Measurements from ENCODE around the gene CIT.
"Not testable (repeated sequence)": the region's sequence is repeated elsewhere in the genome, so short reads cannot be mapped to it uniquely, and the experiment has no call there.

CIT gene

DNA sequence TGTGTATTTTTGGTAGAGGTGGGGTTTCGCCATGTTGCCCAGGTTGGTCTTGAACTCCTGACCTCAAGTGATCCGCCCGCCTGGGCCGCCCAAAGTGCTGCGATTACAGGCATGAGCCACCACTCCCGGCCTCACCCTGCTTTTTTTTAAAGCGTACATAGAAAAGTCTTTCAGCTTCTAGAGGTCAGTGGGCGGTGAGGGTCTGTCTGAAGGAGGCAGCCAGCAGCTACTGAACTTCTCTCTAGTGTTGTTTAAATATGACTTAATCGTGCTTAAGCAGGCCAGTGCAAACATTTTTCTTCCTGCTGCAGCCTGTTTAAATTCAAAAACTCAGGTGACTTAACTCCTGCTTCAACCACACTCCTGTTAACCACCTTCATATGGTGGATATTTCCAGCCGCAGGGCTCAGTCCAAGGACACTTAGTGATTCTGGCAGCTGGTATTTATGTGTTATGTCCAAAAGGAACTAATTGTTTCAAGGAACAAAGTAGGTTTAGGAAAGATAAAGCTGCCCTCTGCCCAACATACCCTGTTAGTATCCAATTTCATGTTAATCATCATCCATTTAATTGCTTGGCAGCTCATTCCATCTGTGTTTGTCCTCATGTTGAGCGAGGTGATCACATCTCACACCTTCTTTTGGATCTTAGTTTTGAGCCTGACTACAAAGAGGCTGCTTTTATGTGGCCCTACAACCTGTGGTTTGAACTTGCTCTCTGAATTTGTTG, 207.2 kb downstream of the CIT start:
- DNase-seq: no peak

DNA sequence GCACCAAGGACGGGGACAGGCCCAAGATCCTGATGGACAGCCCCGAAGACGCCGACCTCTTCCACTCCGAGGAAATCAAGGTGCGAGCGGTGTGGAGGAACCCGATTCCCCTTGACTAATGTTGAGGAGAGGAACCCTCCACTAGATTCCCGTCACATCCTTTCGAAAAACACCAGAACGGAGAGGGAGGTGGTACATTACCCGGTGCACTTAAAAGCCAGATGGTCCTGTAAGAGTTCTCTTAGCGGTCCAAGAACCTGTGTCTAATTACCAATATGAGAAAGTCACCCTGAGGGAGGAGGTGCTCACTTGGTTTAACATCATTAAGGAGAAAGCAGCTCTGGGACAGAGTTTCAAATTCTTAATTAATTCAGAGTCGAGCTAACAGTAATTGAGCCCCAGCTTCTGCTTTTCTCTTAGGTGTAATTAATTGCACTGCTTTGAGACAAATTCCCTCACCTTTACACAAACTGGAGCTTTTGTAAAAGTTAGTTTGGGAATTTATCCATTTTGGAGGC, 208.7 kb downstream of the CIT start:
- DNase-seq: no peak

DNA sequence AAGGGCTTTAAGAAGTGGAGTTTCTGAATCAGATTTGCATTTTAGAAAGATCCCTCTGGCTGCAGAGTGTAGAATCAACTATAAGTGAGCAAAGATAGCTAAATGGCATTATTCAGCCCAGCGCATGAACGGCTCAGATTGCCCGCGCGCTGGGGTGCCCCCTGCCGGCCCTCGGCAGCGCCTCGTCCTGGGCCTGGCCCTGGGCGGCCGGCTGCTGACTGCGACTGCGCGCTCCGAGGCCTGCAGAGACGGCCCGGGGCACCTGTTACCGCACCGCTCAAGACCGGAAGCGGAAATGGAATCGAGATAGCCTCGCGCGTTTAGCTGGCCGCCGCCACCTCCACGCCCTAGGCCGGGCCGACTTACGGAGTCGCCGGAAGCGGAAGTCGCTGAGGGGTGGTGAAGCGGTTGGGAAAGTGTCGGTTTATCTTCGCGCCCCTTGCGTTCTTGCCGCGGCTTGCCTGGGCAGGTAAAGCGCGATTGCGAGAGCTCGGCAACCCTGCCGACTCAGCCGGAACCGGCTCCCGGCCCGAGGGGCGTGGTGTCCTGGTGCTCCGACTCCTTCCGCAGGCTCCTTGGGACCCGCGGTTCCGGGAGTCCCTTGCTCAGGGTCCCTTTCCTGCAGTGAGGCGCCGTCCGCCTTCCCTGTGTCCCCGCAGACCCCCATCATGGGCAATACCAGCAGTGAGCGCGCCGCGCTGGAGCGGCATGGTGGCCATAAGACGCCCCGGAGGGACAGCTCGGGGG, 209.4 kb downstream of the CIT start, which contains the start of gene PRKAB1:
TSS of gene PRKAB1 (plus strand) at position 557 of the 747 bp plus-strand sequence. CDS start at position 669, 112 bp downstream.
- peak; percentile 98 for DNase-seq

DNA sequence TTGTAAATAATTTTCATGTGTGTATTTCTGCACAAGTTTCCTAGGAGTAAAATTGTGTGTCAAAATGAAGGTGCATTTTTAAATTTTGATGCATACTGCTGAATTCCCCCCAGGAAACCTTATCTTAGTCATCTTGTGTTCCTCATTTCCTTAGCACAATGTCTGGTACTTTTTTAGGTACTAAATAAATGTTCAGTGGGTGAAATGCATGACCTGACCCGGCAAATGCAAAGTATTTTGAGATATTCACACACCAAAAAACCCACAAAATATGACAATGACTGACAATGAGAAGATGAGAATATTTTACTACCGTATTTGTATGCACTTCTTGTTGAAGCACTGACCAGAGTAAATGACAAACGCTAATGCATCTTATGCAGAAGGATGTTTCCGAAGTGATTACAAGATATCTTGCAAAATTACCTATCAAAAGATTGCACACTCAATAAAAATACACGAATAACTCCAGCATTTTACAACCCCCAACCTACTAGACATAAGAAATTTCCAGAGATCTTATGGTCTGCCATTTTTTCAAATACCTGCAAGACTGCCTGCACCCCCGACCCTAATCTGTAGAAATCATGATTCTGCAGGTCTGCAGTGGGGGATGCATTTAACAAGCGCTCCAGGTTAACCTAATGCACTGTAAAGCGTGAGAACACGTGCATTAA, 210.1 kb downstream of the CIT start:
- peak; percentile 22 for DNase-seq

DNA sequence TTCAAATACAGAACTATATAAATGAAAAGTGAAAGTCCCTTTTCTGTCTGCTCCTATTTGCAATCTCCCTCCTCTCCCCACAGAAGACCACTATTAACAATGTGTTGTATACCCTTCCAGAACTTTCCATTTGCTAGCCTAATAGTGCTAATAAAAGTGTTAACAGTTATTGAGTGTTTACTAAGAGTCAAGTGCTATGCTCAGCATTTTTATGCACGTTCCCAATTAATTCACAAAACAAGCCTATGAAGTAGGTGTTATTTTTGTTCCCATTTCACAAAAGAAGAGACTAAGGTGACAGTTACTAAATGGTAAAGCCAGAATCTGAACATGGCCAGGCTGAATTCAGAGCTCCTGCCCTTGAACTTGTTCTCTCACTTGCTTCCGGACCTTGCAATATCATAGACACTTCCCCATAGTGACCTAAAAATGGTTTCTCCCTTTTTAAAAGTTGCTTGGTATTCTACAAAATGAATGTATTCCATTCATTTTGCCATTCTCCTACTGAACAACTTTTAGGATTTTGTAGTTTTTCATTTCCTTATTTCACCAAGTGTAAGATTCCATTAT, 210.8 kb downstream of the CIT start:
- peak; percentile 43 for DNase-seq

DNA sequence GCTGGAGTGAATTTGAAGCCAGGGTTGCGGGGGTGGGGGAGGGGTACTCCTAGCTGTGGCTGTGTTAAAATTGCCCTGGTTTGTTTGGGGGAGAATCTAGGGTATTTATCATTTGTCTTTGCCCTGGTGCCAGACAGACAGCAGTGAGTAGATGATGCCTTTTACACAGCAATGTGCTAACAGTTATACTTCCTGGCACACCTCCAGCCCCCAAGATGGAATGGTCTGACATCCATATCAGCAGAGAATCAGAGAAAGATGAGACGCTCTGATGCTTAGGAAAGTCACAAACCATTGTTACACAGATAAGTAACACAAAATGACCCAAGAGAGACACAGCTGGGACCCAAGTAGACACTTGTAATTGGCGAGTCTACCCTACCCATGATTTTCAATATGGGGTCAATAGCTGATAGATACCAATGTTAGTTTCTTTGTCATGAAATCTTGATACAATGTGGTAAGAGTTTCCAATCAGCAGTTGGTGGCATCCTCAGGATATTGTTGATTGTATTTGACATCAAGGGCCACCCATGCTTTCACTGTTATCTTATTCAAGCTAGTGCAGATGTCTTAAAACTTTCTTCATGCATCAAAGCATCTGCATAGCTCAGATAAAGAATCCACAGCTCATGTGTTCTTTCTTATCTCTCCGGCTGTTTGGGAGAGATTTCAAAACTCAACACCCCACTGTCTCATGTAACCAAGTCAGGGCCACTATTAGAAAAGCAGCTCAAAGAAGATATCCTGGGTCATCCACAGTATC, 211.8 kb downstream of the CIT start:
- DNase-seq: no peak

DNA sequence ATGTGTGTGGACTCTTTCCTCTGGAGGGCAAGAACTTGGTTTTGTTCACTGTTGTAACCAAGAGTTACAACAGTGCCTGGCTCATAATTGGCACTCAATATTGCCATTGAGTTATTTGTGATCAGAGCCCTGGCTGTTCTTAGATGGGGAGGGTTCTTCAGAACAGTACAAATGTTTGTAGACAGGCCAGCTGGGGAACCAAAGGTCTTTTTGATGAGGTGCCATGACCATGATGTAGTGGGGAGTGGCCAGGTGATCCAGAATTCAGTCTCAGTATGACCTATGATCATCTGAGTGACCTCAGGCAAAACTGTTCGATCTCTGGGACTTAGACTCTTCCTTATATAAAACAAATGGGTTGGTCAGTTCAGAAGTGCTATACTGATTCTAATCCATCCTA, 212.5 kb downstream of the CIT start:
- DNase-seq: no peak

DNA sequence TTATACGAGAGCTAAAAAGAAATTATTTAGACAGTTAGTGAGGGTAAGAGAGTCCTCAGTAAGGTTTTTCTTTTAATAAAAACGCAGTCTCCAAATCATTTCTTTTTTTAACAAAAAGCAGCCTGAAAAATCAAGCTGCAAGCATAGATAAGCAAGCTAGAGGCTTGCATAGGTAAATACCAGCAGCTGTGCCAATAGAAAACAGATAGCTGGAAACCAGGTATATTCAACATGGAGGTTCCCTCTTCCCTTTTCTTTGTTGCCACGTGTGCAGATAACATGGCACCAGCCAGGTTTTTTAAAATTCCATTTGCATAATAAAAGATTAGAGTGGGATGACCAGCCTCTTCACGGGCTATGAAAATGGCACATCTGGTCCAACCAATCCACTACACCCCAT, 215.2 kb downstream of the CIT start:
- DNase-seq: no peak

DNA sequence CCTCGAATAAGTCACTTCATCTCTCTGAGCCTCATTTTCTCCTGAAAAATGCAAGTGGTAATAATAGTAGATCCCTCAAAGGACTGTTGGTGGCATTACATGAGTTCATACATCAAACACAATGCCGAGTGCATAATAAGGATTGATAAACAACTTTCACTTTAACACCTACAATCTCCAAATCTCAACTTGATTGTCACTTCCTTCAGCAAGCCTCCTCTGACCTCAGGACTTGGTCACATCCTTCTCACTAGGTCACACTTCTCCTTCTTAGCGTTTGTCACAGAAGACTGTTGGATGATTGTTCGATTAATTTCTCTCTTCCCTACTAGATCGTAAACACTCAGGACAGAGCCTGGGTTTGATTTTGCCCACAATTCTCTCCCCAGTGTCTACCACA, 217.0 kb downstream of the CIT start:
- peak; percentile 68 for DNase-seq

DNA sequence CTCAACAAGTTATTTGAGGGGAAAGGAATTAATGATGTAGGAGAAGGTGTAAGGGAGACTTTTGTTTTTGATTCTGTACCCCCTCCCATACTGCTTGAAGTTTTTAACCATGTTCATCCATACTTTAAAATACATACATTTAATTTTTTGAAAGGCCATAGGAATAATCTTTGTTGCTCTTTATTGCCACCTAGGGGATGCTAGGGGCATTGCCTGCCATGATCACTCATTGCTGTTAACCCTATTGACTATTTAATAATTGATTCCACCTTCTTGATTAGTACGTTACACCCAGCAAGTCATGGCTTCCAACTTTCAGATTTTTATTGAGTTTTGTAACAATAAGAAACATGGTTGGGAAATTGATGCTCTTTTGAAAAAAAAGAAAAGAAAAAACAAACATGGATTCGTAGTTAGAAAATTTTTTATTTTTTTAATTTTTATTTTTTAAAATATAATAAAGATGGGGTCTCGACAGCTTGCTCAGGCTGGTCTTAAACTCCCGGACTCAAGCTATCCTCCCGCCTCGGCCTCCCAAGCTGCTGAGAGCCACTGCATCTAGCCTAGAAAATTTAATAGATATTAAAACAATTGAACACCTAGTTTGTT, 217.7 kb downstream of the CIT start:
- DNase-seq: peak; percentile 35

DNA sequence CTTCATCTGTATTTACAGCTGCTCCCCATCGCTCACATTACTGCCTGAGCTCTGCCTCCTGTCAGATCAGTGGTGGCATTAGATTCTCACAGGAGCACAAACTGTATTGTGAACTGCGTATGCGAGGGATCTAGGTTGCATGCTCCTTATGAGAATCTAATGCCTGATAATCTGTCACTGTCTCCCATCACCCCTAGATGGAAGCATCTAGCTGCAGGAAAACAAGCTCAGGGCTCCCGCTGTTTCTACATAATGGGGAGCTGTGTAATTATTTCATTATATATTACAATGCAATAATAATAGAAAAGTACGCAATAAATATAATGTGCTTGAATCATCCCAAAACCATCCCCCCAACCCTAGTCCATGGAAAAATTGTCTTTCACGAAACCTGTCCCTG, 219.0 kb downstream of the CIT start:
- DNase-seq: not testable (repeated sequence)

DNA sequence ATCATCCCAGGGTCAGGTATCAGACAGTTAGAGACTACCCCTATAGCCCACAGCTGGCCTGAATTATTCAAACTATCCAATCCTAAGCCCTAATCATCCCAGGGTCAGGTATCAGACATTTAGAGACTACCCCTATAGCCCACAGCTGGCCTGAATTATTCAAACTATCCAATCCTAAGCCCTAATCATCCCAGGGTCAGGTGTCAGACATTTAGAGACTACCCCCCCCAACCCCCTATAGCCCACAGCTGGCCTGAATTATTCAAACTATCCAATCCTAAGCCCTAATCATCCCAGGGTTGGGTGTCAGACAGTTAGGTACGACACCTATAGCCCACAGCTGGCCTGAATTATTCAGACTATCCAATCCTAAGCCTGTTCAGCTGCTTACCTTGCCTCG, 220.1 kb downstream of the CIT start:
- not testable (repeated sequence) for DNase-seq

DNA sequence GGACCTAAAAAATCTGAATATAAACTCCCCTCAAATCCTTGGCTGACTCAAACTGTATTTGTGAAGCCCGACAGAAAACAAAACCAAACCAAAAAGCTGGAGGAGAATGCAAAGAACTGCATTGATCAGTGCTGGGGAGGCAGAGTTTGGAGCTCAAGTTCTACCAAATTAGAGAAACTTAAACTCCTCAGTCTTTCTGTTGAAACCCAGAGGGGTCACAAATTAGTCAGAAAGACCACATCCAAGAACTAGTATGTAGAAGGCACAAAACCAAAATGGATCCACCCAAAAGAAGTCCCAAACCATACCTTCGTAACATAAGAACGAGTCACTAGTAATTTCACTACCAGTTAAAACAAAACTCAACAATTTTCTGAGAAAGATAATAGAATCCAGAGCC, 224.5 kb downstream of the CIT start:
- no peak for DNase-seq

DNA sequence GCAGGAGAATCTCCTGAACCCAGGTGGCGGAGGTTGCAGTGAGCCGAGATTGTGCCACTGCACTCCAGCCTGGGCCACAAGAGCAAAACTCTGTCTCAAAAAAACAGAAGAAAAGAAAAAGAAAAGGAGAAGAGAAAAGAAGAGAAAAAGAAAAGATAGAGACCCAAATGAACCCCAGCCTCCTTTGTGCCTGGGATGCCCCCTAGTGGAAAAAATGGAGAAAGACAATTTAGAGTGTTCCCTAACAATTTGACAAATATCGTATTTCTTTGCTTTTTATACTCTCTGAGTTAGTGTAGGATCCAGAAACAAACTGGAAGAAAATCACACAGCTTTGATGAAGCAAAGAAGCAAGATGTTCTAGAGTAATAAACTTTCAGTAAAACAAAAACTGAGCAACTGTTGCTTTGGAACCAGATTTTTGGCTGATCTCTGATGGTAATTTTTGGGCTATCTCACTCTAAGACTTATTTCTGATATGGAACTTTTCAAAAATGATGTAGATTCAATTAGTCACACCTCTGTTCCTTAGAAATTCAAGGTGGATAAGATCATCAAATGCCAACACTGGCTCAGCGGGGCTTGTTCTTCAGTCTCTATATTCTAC, 227.8 kb downstream of the CIT start:
- no peak for DNase-seq

DNA sequence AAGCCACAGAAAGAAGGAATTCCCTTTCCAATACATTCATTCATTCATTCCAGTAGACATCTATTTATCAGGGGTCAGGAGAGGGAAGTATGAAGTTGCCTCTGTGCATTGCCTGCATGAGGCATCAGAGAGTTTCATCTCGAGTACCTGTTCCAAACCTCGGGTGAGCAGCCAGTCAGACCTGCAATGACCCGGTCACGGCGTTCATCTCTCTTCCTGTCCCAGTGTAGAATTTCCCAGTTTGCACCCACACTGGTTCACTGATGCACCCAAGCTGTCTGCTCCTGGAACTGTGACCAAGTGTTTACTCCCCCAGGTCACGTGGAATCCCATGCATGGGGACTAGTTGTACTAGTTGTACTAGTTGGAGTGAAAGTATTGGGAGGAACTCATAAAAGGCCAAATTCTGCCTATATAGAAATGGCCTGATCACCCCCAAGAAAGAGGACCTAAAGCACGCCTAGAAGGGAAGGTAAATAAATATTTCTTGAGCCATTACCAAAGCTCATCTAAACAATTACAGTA, 231.5 kb downstream of the CIT start:
- no peak for DNase-seq

DNA sequence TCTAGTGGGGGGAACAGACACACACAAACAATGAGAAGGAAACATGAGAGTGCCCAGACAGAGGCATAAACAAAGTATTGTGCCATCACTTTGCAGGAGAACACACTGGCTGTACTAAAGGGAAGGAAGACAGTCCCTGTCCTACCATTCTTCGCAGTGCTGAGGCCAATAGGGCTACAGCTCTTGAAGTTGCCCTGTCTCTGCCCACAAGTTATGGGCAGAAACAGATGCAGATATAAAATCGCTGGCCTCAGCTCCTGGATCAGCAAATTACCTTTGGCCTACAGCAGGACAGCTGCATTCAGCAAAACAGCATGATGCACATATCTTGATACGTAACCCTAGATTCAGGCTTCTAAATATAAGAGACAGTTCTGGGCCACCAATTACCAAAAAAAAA, 232.2 kb downstream of the CIT start:
- no peak for DNase-seq

DNA sequence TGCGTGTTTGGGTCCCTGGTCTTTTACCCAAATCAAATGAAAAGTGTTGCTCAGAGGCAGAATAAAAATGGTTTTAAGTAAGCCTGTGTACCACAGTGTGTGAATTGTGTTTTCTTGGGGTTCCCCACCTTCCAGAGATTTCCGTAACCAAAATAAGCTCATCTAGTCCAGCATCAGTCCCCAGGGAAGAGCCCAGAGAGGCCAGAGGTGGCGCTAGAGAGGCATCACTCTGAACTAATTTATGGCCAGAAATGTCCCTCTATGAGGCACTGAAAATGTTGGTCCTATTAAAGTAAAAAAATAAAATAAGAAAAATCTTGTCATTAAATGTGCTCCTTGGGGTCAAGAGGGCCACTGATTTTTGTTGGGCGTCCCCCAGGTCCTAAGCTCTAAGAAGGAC, 234.1 kb downstream of the CIT start:
- no peak for DNase-seq
